GM19035 (cell line): ENCODE data around the gene LPAR1.

Experiments used
- ATAC-seq: cut with Tn5 transposase; IDR thresholded peaks from one replicate; pipeline ENCODE4 v1.9.1; 2021; ENCODE audit not compliant: unreplicated experiment

LPAR1 gene

GRCh38 chr9:111003182-111003581, 35.1 kb downstream of the LPAR1 start:
- no peak for ATAC-seq

- no peak for ATAC-seq
Observed at GRCh38 chr9:111001526-111001925, 36.7 kb downstream of the LPAR1 start.

- no peak for ATAC-seq
Observed at GRCh38 chr9:111000202-111000601, 38.1 kb downstream of the LPAR1 start.

GRCh38 chr9:110999379-110999778, 38.9 kb downstream of the LPAR1 start:
- ATAC-seq: no peak

GRCh38 chr9:110997847-110998246, 40.4 kb downstream of the LPAR1 start:
- no peak for ATAC-seq

GRCh38 chr9:110996436-110997220, 41.6 kb downstream of the LPAR1 start:
- no peak for ATAC-seq

GRCh38 chr9:110995420-110996340, 42.6 kb downstream of the LPAR1 start:
- ATAC-seq: no peak

- no peak for ATAC-seq
Observed at GRCh38 chr9:110994771-110995241, 43.5 kb downstream of the LPAR1 start.

- no peak for ATAC-seq
Observed at GRCh38 chr9:110990481-110990880, 47.8 kb downstream of the LPAR1 start.

GRCh38 chr9:110986529-110986928, 51.7 kb downstream of the LPAR1 start:
- no peak for ATAC-seq

- ATAC-seq: no peak
Observed at GRCh38 chr9:110984890-110985437, 53.3 kb downstream of the LPAR1 start.

- no peak for ATAC-seq
Observed at GRCh38 chr9:110980261-110980660, 58.0 kb downstream of the LPAR1 start.

GRCh38 chr9:110979636-110980035, 58.6 kb downstream of the LPAR1 start:
- ATAC-seq: no peak

- no peak for ATAC-seq
Observed at GRCh38 chr9:110978516-110978915, 59.8 kb downstream of the LPAR1 start.

- ATAC-seq: no peak
Observed at GRCh38 chr9:110977259-110977709, 61.0 kb downstream of the LPAR1 start.

GRCh38 chr9:110975969-110976368, 62.3 kb downstream of the LPAR1 start:
- no peak for ATAC-seq

- no peak for ATAC-seq
Observed at GRCh38 chr9:110975278-110975677, 63.0 kb downstream of the LPAR1 start.

- ATAC-seq: no peak
Observed at GRCh38 chr9:110971705-110972104, 66.6 kb downstream of the LPAR1 start.

GRCh38 chr9:110971234-110971633, 67.0 kb downstream of the LPAR1 start:
- ATAC-seq: no peak

GRCh38 chr9:110969971-110970386, 68.3 kb downstream of the LPAR1 start:
- ATAC-seq: no peak

- no peak for ATAC-seq
Observed at GRCh38 chr9:110968096-110968495, 70.2 kb downstream of the LPAR1 start.
